HG03469 (cell line): Measurements from ENCODE around the gene PYDC1.
"Not testable (repeated sequence)": the region's sequence is repeated elsewhere in the genome, so short reads cannot be mapped to it uniquely, and the experiment has no call there.

Experiments
- ATAC-seq: cut with Tn5 transposase; IDR thresholded peaks from one replicate; pipeline ENCODE4 v1.9.1; 2021; ENCODE audit warnings: mild to moderate bottlenecking, moderate library complexity, moderate number of reproducible peaks; ENCODE audit not compliant: unreplicated experiment

PYDC1 gene

DNA sequence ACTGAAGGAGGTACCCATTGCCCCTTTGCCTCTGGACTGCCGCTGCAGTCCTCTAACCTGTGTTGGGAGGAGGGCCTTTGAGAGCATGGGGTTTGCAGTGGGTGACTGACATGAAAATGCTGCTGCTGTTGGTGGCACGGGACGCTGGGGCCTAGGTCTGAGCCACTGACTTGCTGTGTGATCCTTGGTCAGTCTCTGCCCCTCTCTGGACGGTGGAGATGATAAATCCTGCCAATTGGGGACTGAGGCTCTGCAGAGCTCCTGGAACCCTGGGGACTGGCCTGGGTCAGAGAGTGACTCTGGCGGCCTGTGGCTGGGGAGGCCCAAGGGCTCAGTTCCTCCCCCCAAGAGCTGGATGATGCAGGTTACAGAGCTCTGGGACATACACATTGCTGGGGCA is 6.1 kb upstream of the PYDC1 start:
- no peak for ATAC-seq

DNA sequence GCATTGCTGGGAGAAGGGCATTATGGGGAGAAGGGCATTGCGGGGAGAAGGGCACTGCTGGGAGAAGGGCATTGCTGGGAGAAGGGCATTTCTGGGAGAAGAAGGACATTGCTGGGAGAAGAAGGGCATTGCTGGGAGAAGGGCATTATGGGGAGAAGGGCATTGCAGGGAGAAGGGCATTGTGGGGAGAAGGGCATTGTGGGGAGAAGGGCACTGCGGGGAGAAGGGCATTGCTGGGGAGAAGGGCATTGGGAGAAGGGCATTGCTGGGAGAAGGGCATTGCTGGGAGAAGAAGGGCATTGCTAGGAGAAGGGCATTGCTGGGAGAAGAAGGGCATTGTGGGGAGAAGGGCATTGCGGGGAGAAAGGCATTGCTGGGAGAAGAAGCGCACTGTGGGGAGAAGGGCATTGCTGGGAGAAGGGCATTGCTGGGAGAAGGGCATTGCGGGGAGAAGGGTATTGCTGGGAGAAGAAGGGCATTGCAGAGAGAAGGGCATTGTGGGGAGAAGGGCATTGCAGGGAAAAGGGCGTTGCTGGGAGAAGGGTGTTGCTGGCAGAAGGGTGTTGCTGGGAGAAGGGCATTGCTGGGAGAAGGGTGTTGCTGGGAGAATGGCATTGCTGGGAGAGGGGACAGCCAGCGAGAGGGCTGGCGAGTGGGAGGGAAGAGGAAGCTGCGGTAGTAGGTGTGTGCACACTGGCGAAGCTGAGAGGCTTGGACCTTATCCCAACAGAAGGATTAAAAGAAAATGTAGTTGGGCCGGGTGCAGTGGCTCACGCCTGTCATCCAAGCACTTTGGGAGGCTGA is 4.6 kb upstream of the PYDC1 start:
- no peak for ATAC-seq

DNA sequence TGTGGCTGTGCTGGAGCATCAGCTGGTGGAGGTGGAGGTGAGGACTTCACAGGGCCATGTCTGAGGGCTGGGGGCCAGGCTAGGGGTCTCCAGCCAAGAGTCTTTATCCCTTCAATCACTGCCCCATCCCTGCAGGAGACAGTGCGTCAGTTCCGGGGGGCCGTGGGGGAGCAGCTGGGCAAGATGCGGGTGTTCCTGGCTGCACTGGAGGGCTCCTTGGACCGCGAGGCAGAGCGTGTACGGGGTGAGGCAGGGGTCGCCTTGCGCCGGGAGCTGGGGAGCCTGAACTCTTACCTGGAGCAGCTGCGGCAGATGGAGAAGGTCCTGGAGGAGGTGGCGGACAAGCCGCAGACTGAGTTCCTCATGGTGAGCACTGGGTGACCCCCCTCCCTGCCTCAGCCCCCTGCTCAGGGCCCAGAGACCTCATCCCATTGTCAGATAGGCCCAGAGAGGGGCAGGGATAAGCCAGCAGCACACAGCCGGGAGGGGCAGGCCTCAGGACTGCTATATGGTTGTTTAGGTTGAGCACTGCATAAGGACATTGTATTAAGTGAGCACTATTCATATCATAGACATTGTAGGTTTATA is 2.3 kb upstream of the PYDC1 start:
- no peak for ATAC-seq

DNA sequence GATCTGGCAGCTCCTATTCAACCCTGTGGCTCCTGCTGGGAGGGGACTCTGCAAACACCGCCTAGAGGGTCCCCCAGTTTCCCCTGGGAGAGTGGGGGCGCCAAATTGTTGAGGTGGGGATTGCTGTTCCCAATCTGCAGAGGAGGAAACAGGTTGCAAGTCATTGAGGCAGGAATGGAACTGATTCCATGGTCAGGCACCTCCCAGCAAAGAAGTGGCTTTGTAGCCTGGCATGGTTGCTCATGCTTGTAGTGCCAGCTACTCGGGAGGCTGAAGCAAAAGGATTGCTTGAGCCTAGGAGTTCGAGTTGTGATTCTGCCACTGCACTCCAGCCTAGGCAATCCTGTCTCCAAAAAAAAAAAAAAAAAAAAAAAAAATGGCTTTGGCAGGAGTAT is 198 bp upstream of the PYDC1 start:
- ATAC-seq: no peak

DNA sequence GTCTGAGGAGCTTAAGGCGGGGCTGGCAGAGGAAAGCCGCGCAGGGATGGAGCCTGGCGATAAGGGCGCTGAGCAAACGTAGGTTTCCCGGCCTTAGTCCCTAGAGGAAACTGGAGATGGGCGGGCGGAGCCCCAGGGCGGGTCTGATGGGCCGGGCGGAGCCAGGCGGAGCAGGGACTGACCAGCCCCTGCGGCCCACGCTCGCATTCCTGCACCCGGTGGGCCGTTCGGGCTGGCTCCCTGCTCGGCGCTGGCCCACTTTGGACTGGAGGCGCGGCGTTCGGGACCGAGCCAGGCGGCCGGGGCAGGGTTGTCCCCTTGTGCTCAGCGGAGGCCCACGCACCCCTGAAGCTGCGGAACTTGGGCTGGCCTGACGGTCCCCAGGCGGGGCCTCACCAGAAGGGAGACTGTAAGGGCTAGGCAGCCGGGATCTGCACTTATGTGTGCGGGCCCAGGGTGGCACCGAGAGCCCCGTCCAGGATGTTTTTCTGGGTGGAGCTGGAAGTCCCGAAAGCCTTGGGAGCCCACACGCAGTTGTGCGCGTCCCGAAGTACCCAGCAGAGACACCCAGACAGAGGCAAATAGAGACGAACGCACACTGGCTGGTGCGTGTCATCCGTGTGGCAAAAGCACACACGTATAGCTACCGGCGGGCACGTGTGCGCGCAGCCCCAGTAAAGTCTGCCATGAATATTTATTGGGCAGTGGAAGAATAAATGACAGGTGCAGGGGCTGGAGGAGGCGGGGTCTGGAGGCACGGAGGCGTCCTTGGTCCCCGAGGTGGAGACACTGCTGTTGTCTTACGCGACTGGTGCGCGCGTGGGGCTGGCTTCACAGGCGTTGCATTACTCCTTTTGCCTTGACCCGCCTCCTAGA is 1.4 kb downstream of the PYDC1 start:
- ATAC-seq: no peak

DNA sequence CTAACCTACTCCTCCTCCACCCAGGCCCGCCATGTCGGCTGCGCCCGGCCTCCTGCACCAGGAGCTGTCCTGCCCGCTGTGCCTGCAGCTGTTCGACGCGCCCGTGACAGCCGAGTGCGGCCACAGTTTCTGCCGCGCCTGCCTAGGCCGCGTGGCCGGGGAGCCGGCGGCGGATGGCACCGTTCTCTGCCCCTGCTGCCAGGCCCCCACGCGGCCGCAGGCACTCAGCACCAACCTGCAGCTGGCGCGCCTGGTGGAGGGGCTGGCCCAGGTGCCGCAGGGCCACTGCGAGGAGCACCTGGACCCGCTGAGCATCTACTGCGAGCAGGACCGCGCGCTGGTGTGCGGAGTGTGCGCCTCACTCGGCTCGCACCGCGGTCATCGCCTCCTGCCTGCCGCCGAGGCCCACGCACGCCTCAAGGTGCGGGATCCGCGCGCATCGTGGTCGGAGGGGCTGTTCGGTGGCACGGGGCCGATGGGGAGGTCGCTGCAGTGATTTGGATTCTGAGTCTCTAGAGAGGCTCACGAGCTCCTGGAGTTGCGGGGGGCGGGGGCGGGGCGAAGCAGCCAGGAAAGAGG is 2.1 kb downstream of the PYDC1 start:
- no peak for ATAC-seq

DNA sequence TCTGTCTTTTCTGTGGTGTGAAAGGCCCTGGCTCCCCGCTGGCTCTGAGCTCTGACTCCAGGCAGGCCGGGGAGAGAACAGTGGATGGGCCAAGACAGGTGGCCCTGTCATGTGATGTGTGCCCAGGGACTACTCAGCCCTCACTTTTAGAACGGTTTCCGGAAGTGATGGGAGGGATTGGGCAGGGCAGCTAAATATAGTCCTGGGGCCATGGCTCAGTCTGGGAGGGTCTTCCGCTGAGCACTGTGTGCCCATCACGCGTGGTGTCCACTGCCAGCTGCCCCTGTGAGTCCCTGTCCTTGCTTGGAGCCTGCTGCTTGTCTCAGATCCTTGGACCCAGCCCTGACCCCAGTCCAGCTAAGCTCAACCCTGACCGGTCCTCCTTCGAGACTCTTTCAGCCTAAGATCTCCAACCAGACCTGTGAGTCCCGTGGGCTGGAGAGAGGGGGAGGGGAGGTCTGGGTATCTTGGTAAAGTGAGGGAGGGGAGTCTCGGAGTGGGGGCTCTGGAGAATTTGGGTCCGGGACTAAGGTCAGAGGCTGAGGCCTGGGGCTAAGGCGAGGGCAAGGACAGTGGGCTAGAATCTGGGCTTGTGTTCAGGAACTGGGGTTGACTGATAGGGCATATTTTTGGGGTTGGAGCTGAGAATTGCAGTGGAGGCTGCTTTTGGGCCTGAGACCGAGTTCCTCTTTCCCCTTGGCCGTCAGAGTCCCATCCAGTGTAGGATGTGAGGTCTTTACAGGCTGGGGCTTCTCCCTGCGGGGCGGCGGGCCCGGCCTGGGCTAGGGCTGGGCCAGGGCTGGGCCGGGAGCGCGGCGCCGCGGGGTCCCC is 2.8 kb downstream of the PYDC1 start, which contains the start of gene TRIM72:
TSS of gene TRIM72 (plus strand) at position 243 of the 831 bp plus-strand sequence. CDS start 620 bp downstream, outside the sequence.
- ATAC-seq: no peak

DNA sequence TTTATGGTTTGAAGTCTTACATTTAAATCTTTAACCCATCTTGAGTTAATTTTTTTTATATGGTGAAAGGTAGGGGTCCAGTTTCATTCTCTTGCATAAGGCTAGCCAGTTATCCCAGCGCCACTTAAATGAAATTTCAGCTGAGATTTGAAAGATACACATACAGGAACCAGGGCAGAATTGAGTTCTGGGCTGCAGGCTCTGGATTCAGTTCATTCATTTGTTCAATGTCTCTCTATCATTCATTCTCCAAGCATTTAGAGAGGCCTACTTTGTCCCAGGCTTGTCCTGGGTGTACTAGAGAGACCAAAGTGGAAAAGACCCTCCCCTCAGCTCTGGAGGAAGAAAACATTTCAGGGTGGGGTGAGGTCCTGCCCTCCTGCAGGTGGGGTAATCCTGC is 3.6 kb downstream of the PYDC1 start:
- ATAC-seq: no peak

DNA sequence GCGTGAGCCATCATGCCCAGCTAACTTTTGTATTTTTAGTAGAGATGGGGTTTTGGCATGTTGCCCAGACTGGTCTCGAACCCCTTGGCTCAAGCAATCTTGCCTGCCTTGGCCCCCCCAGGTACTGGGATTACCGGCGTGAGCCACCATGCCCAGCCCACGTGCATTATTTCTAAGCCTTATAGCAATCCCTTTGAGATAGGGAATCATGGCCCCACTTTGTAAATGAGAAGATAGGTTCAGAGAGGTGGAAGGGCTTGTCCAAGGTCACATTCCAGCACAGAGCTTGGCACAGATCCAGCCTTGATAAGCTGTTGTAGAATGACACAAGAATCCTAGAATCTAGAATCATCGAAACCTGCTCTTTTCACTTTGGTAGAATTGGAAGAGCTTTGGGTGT is 10.2 kb downstream of the PYDC1 start:
- ATAC-seq: no peak

DNA sequence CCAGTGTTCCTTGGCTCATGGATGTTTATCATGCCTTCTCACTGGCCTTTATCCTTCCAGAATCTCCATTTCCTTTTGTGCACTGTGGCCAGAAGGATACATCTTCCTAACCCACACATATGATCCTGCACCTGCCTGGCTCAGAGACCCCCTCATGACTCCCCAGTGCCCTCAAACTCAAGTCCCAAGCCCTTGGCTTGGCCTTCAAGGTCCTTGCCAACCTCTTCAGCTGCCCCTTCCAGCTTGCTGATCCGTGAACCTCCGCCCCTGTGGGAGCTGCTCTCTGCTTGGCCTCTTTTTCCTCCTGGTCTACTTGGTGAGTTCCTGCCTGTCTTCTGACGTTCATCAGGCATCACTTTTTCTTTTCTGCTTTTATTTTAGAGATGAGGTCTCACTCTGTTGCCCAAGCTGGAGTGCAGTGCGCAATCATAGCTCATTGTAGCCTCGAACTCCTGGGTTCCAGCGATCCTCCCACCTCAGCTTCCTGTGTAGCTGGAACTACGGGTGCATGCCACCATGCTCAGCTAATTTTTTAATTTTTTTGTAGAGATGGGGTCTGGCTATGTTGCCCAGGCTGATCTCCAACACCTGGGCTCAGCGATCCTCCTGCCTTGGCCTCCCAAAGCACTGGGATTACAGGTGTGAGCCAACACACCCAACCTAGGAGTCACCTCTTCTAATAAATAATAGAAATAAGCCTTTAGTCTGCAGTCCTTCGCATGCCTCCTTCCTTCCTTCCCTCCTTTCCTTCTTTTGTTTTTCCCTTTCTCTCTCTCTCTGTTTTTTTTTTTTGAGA is 11.9 kb downstream of the PYDC1 start:
- ATAC-seq: no peak

DNA sequence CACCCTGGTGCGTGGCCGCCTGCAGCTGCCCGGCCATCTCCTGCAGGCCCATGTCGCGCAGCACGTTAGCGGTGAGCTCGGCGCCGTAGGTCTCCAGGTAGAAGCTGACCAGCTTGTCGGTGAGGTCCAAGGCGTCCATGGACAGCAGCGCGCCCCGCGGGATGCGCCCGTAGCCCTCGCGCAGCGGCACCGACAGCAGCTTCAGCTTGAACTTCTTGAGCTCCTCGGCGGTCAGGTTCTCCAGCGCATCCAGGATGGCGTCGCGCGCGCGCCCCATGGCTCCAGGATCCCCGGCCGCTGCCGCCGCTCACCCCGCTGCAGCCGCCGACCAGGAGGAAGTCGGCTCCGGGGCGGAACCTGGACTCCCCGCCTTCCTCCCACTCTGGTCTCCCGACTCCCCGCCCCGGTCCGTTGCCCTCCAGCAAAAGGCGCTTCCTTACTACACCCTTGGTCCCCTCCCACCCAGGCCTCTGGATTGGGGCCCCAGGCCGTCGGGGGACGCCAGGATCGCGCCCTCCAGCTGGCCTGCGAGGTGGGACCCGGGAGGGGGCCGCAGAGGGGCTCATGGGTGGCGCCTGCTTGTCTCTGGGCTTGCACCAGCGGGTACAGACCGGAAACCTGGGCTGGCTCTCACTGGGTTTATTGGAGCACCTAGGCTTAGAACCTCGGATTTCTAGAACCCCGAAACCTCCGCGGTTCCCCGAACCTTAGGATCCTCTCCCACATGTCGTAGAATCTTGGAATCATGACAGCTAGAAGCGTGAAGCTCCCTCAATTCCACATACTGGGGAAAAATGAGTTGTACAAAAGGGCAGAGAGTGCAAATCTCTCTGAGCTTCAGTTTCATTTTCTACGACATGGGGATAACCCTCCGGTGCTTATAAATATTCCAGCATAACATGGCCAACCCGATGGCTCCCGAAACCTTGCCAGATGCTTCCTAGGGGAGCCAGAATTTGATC is 14.2 kb downstream of the PYDC1 start, which contains the start of gene PYCARD:
TSS of gene PYCARD (minus strand) at position 347 of the 962 bp plus-strand sequence. CDS start at position 277, 70 bp downstream.
- no peak for ATAC-seq

DNA sequence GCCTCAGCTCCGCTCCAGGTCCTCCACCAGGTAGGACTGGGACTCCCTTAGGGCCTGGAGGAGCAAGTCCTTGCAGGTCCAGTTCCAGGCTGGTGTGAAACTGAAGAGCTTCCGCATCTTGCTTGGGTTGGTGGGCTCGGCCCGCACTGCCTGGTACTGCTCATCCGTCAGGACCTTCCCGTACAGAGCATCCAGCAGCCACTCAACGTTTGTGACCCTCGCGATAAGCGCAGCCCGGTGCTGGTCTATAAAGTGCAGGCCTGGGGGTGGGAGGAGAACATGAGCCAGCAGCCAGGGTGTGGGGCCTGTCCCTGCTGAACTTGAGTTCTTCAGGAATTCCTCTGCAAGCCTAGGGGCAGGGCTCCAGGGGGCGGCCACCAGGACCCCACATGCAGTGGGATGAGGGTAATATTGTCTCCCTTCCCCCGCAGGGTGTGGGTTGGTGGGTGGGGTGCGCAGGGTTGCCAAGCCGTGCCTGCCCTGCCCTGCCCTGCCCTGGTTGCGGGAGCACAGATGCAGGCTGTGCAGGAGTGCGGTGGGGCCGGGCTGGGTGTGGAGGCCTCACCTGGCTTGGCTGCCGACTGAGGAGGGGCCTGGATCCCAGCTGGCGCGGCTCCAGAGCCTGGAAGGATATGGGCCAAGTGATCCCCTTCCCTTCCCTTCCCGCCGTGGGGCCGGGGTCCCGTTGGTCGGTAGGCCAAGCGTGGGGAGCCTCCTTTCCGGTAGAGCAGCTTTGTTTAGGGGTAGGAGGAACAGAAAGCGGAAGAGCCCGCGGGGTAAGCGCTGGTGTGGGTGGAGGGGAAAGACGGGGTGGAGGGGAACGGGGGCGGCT is 15.1 kb downstream of the PYDC1 start:
- ATAC-seq: no peak

DNA sequence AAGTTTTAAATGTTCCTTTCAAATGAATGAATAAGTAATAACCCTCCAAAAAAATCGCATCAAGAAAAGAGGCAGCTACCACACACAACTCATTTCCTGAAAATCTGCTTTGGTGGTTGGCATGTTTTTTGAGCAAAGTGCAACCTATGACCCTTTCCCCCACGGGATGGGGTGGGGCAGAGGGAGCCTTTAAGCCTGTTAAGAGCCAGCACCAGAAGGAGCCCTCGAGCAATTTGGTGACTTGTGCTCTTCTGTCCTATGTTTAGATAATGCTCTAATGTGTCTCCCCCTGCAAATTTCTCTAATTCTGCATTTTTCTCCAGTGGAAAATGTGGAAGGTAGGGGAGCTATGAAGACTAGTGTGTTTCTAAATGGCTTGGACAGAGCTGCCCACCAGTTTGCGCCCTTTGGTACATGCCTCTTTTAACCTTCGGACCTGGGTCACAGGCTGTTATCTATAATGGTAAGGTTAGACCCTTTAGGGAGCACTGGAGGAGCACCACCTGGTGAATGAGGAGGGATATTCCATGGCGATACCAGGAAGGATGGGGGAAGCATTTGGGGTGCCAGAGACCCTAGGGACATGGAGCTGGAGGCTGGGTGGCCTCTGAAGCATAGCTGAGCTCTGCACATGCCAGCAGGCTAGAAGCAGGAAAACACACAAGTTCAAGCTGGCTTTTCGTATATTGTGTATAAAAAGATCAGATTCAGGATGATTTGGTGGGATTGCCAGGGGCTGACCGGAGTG is 15.9 kb downstream of the PYDC1 start:
- ATAC-seq: no peak

DNA sequence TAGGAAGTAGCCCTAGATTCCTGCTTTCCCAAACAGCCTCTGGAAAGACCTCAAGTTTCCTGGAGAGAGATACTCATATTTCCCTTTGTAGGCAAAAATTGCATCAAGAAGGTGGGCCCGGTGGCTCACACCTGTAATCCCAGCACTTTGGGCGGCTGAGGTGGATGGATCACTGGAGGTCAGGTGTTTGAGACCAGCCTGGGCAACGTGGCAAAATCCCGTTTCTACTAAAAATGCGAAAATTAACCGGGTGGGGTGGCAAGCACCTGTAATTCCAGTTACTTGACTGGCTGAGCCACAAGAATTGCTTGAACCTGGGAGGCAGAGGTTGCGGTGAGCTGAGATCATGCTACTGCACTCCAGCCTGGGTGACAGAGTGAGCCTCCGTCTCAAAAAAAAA is 16.8 kb downstream of the PYDC1 start:
- not testable (repeated sequence) for ATAC-seq

DNA sequence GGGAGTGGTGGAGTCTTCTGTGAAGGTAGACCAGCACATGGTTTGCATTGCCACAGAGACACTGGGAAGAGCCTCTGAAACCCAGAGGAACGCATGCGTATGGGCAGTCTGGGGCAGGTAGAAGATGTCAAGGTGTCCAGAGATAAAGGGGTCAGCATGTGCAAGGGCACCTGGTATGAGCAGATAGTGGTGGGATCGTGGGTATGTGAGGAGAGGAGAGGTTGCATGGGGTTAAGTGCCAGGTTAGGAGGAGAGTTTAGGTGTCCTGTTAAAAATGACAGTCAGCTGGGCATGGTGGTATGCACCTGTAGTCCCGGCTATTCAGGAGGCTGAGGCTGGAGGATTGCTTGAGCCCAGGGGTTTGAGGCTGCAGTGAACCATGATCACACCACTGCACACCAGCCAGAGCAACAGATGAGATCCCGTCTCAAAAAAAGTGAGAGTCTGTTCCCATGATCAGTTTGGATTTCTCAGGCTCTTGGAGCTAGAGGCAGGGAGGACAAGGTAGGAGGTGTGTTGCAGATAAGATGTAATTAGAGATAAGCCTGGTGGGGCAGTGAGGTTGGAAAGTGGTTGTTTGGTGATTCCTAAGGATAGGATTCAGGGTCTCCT is 17.4 kb downstream of the PYDC1 start:
- no peak for ATAC-seq

DNA sequence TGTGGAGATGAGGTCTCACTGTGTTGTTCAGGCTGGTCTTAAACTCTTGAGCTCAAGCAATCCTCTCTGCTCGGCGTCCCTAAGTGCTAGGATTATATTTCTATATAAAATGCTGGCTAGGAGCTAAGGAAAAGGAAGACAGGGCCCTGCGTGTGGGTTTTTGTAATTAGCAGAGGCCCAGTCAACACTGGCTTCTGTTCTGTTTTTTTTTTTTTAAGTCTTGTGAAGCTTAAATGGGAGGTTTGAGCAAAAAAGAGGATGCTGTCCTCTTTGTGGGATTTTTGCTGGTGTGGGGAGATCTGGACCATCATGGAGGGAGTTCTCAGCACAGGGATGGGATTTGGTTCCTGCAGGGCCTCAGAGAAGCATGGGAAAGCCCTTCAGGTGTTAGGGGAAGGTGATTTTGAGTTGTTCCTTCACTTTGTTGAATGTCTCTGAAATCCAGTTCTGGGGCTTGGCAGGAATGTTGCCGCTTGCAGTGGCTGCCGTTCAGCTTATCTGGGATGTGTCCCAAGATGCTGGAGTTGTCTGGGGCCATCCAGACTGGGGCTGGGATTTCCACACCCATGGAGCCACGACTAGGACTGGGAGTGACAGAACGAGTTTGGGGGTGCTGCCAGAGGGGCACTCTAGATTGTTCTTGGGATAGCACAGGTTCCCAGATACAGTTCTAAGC is 18.6 kb downstream of the PYDC1 start:
- no peak for ATAC-seq
